Smooth muscle cell (in vitro differentiated cells): Measurements from ENCODE around the gene FYCO1. TPM values are rescaled to one million over a fixed set of nuclear protein-coding genes. Genes with fewer than 3 reads are reported as not detected.

ENCODE experiments used
- DNase-seq: peaks from one replicate; lab custom pipeline; 2025; ENCODE audit not compliant: unreplicated experiment; lab: John Stamatoyannopoulos, UW
- H2AFZ ChIP-seq: fragments of 200-600 bp; sonication (generic); 2 replicates; pipeline ENCODE4 v1.6.0; 2016; ENCODE audit warnings: antibody characterized with exemption, low read depth, mild to moderate bottlenecking
- H3F3A ChIP-seq: fragments of 200-600 bp; sonication (generic); 2 replicates; pipeline ENCODE4 v1.6.0; 2017; ENCODE audit warnings: antibody characterized with exemption, low read depth
- H3K27ac ChIP-seq: fragments of 200-600 bp; sonication (generic); 2 replicates; pipeline ENCODE4 v1.5.1; 2016; ENCODE audit warnings: low read depth, mild to moderate bottlenecking
- H3K27me3 ChIP-seq: fragments of 200-600 bp; sonication (generic); 2 replicates; pipeline ENCODE4 v1.6.1; 2016; ENCODE audit warnings: low read depth, mild to moderate bottlenecking
- H3K36me3 ChIP-seq: fragments of 200-600 bp; sonication (generic); 2 replicates; pipeline ENCODE4 v1.5.1; 2016; ENCODE audit warnings: low read depth
- H3K4me1 ChIP-seq: fragments of 200-600 bp; sonication (generic); 2 replicates; pipeline ENCODE4 v1.5.1; 2016; ENCODE audit warnings: low read depth
- H3K4me2 ChIP-seq: fragments of 200-600 bp; sonication (generic); 2 replicates; pipeline ENCODE4 v1.6.0; 2016; ENCODE audit warnings: mild to moderate bottlenecking
- H3K4me3 ChIP-seq: fragments of 200-600 bp; sonication (generic); 2 replicates; pipeline ENCODE4 v1.5.1; 2016; ENCODE audit warnings: mild to moderate bottlenecking
- H3K79me2 ChIP-seq: fragments of 200-600 bp; sonication (generic); 2 replicates; pipeline ENCODE4 v1.6.0; 2016; ENCODE audit warnings: low read depth, mild to moderate bottlenecking
- H3K9ac ChIP-seq: fragments of 200-600 bp; sonication (generic); 2 replicates; pipeline ENCODE4 v1.6.0; 2016; ENCODE audit warnings: low read depth
- H3K9me3 ChIP-seq: fragments of 200-600 bp; sonication (generic); replicated peaks from 2 replicates; pipeline ENCODE4 v1.5.1; 2016; ENCODE audit warnings: low read depth
- H4K20me1 ChIP-seq: fragments of 200-600 bp; sonication (generic); 2 replicates; pipeline ENCODE4 v1.6.0; 2016; ENCODE audit warnings: low read depth
- WGBS: methylation state at CpG from one replicate; pipeline ENCODE4 v1.1.7; 2016; ENCODE audit warnings: low lambda C conversion rate; 5-methylcytosine and 5-hydroxymethylcytosine counted together
- polyA plus RNA-seq: library from polyadenylated mRNA; unstranded; fragments of >200 nt; fragmentation: Nextera tagmentation; extraction: Ambion mirVana; gene quantifications from 2 replicates; pipeline ENCODE4 v1.2.1, GENCODE V29; 2016
- total RNA-seq: library from RNA; depleted of rRNA; stranded (reverse); fragments of >200 nt; gene quantifications from 2 replicates; pipeline ENCODE4 v1.2.3, GENCODE V29; 2014
- TF ChIP-seq, protein P1 (sequence below): fragments of 200-600 bp; sonication (generic); IDR thresholded peaks from 2 replicates; pipeline ENCODE4 v1.5.1; 2017; ENCODE audit warnings: borderline replicate concordance, mild to moderate bottlenecking, antibody characterized with exemption; ENCODE audit not compliant: insufficient read depth, poor library complexity, severe bottlenecking

The FYCO1 gene
- total and polyA plus RNA-seq, 2 experiments from 2014 or later = 7.4 to 20.9 TPM

DNA sequence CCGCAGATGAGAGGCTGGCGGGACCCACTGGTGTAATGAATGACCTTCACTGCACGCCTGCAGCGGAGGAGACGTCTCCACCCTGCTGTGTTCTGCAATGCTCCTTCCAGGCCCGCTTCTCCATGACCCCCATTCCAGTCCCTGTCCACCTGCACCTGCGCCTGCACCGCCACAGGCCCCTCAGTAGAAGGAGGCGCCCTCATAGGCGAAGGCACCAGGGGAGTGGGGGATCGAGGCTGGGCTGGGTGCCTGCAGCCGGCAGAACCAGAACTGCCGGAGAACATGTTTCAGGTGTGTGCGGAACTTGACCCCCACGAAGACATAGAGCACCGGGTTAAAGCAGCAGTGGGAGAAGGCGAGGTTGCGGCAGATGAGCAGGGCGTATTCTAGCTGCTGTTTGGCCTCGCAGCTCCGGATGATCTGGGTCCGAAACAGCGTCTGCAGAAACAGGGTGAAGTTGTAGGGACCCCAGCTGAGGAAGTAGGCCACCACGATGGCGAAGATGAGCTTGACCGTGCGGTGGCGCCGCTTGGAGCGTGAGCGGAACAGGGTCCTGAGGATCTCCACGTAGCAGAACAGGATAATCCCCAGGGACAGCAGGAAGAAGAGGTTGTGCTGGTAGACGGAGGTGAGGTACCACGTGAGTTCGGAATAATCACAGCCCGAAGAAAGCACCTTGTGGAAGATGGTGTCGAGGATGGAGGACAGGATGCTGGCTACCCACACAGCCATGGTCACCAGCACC lies 25.3 kb upstream of the FYCO1 start:
- Histone ChIP-seq H2AFZ (no peak overlapping the region), H3K27me3 (no peaks in the 10 kb centered on the region), H3F3A (no peaks in the 10 kb centered on the region), H3K79me2 (no peaks in the 10 kb centered on the region), H3K36me3 (no peaks in the 10 kb centered on the region), H3K9ac (no peak overlapping the region), H4K20me1 (no peaks in the 10 kb centered on the region), H3K4me3 (no peak overlapping the region), H3K4me1 (no peaks in the 10 kb centered on the region), H3K4me2 (no peak overlapping the region), H3K27ac (no peak overlapping the region), H3K9me3 (no peaks in the 10 kb centered on the region)
- WGBS = 97% methylated on average over 37 of the region's 37 CpGs
- TF ChIP-seq, protein P1, sequence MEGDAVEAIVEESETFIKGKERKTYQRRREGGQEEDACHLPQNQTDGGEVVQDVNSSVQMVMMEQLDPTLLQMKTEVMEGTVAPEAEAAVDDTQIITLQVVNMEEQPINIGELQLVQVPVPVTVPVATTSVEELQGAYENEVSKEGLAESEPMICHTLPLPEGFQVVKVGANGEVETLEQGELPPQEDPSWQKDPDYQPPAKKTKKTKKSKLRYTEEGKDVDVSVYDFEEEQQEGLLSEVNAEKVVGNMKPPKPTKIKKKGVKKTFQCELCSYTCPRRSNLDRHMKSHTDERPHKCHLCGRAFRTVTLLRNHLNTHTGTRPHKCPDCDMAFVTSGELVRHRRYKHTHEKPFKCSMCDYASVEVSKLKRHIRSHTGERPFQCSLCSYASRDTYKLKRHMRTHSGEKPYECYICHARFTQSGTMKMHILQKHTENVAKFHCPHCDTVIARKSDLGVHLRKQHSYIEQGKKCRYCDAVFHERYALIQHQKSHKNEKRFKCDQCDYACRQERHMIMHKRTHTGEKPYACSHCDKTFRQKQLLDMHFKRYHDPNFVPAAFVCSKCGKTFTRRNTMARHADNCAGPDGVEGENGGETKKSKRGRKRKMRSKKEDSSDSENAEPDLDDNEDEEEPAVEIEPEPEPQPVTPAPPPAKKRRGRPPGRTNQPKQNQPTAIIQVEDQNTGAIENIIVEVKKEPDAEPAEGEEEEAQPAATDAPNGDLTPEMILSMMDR = no peak
- DNase-seq = no peak

DNA sequence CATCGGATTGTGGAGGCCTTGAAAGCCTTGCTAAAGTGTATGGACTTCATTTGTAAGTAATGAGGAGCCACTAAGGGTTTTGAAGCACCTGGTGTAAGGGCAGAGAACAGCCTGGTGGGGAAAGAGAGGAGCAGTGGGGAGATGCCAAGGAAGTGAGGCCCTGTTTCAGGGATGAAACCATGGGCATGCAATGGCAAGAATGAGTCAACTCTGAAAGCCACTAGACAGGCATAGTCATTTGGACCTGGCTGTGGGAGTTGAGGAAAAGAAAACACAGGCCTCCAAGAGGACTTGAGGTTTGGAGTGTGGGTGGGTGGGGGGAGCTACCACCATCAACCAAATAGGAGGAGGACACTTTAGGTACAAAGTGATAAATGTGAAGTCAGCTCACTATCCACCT lies 24.1 kb upstream of the FYCO1 start:
- DNase-seq = no peak

DNA sequence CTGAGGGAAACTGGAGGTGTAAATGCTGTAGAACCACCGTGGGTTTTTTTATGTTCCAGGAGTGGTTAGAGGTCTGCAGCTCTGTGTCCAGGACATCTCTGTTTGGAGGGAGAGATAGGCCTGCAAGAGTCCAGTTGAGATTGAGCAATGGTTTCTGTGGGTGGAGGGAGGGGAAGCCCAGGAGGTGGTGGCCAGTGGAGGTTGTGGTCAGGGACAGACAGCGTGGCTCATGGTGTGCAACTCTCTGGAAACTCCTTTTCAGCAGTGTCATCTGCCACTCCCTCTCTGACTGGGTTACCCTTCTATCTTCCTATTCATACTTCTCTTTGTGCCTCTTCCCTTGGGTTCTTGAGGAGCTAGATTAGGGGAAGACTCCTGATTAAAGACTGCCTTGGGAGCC lies 22.1 kb upstream of the FYCO1 start:
- Histone ChIP-seq H3K9ac (no peak overlapping the region), H3K27me3 (no peaks in the 10 kb centered on the region), H2AFZ (no peak overlapping the region), H3K4me1 (no peaks in the 10 kb centered on the region), H3K9me3 (no peaks in the 10 kb centered on the region), H3K4me2 (no peak overlapping the region), H3K79me2 (no peaks in the 10 kb centered on the region), H3K36me3 (no peaks in the 10 kb centered on the region), H3K4me3 (no peak overlapping the region), H3K27ac (no peak overlapping the region), H4K20me1 (no peaks in the 10 kb centered on the region), H3F3A (no peaks in the 10 kb centered on the region)
- DNase-seq = no peak
- 37% methylated on average over 2 of the region's 2 CpGs for WGBS
- TF ChIP-seq, protein P1 = no peak

More for the DNA sequence above, 24.1 kb upstream of the FYCO1 start:
- Histone ChIP-seq H2AFZ (no peak overlapping the region), H3K27ac (no peak overlapping the region), H3K9ac (no peak overlapping the region), H4K20me1 (no peaks in the 10 kb centered on the region), H3K4me3 (no peak overlapping the region), H3K27me3 (no peaks in the 10 kb centered on the region), H3K4me1 (no peaks in the 10 kb centered on the region), H3K79me2 (no peaks in the 10 kb centered on the region), H3K4me2 (no peak overlapping the region), H3K9me3 (no peaks in the 10 kb centered on the region), H3K36me3 (no peaks in the 10 kb centered on the region), H3F3A (no peaks in the 10 kb centered on the region)
- WGBS = 95% methylated on average over 1 of the region's 1 CpG
- TF ChIP-seq, protein P1 = no peak
